Caco-2 (cell line): ENCODE results near the gene FLT4. TPM values are rescaled to one million over a fixed set of nuclear protein-coding genes. Genes with fewer than 3 reads are reported as not detected.
"Not testable (repeated sequence)": the region's sequence is repeated elsewhere in the genome, so short reads cannot be mapped to it uniquely, and the experiment has no call there.

Source experiments
- BruUV-seq: library from RNA; stranded (reverse); fragments of 400-500 nt; replicated peaks from 2 replicates; lab custom pipeline; 2021; lab: Mats Ljungman, UMichigan
- CTCF ChIA-PET: fragments of 300-600 bp; sonication (Branson Sonifier 250); formaldehyde crosslinking; loops from one replicate; lab custom pipeline; 2022; ENCODE audit warnings: antibody characterized with exemption; lab: Charles Lee
- POLR2A ChIA-PET: fragments of 300-600 bp; sonication (Branson Sonifier 250); formaldehyde crosslinking; loops from one replicate; lab custom pipeline; 2022; ENCODE audit warnings: antibody characterized with exemption; lab: Charles Lee
- DNase-seq, 2 experiments: peaks; one replicate each; pipeline versions ENCODE4 v3.0.0 to v3.0.0-alpha.2; 2020 to 2022
- H3K27me3 ChIP-seq: replicated peaks from 2 replicates; pipeline ENCODE4 v1.6.0; 2011; ENCODE audit warnings: low read length; ENCODE audit not compliant: control insufficient read depth, insufficient read depth
- H3K36me3 ChIP-seq: 2 replicates; pipeline ENCODE4 v1.5.1; 2011; ENCODE audit warnings: low read length; ENCODE audit not compliant: control insufficient read depth, insufficient read depth
- H3K4me1 ChIP-seq: fragments of 250-450 bp; sonication (Bioruptor Pico); 2 replicates; pipeline ENCODE4 v1.5.1; 2020; ENCODE audit warnings: mild to moderate bottlenecking
- H3K4me3 ChIP-seq: 2 replicates; pipeline ENCODE4 v1.5.1; 2011; ENCODE audit warnings: low read depth, mild to moderate bottlenecking, control low read depth, low read length
- H3K9me3 ChIP-seq: fragments of 250-450 bp; sonication (Bioruptor Pico); 2 replicates; pipeline ENCODE4 v1.5.1; 2020; ENCODE audit warnings: mild to moderate bottlenecking, moderate library complexity
- H3K27ac Mint-ChIP-seq: one replicate; pipeline ENCODE4 v1.8.0; 2022; ENCODE audit warnings: mixed read lengths; ENCODE audit not compliant: unreplicated experiment
- H3K27me3 Mint-ChIP-seq: one replicate; pipeline ENCODE4 v1.8.0; 2022; ENCODE audit warnings: mixed read lengths; ENCODE audit not compliant: insufficient read depth, unreplicated experiment
- H3K36me3 Mint-ChIP-seq: one replicate; pipeline ENCODE4 v1.8.0; 2022; ENCODE audit warnings: mild to moderate bottlenecking, mixed read lengths; ENCODE audit not compliant: insufficient read depth, unreplicated experiment
- H3K4me1 Mint-ChIP-seq: one replicate; pipeline ENCODE4 v1.8.0; 2022; ENCODE audit warnings: low read depth, mixed read lengths; ENCODE audit not compliant: unreplicated experiment
- H3K4me3 Mint-ChIP-seq: one replicate; pipeline ENCODE4 v1.8.0; 2022; ENCODE audit warnings: mild to moderate bottlenecking, moderate library complexity, mixed read lengths; ENCODE audit not compliant: unreplicated experiment
- H3K9me3 Mint-ChIP-seq: one replicate; pipeline ENCODE4 v1.8.0; 2022; ENCODE audit warnings: mixed read lengths; ENCODE audit not compliant: unreplicated experiment
- intact Hi-C: fragments of 100-400 bp; cut with micrococcal nuclease; formaldehyde crosslinking; loops from one replicate; pipeline ENCODE4 v1.10.0; 2022; ENCODE audit not compliant: unreplicated experiment
- total RNA-seq: library from RNA; stranded (reverse); gene quantifications from 2 replicates; pipeline ENCODE4 v1.2.3, GENCODE V29; 2022
- TF ChIP-seq, protein P1 (sequence below), 2 experiments: fragments of 200-600 bp in 1 of 2; IDR thresholded peaks; 1 replicate in 1 of 2; 2 replicates in 1 of 2; pipeline versions ENCODE4 v1.5.1 to v1.8.0; 2011 to 2022; ENCODE audit warnings: antibody characterized with exemption in 1 of 2, control low read depth in 1 of 2, inconsistent platforms in 1 of 2, low read depth in 1 of 2, low read length in 1 of 2, mild to moderate bottlenecking in 1 of 2, moderate library complexity in 1 of 2; ENCODE audit not compliant: insufficient read depth in 1 of 2, severe bottlenecking in 1 of 2, unreplicated experiment in 1 of 2

Gene FLT4
- total RNA-seq, 1 experiment from 2014 or later = not detected

DNA sequence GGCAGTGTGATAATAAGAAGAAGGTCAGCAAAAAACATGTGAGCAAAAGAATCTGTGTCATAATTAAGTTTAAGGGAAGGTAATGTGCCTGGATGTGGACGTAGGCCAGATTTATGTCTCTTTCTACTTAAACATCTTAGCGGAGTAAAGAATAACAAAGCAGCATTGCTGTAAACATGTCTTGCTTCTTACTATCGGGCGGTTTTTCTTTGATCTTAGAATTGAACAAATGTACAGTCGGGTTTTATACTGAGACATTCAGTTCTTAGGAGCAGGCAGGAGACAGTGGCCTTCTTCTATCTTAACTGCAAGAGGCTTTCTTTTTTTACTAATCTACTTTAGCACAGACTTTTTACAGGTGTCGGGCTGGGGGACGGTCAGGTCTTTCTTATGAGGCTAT is 40.4 kb upstream of the FLT4 start:
- TF ChIP-seq, protein P1, sequence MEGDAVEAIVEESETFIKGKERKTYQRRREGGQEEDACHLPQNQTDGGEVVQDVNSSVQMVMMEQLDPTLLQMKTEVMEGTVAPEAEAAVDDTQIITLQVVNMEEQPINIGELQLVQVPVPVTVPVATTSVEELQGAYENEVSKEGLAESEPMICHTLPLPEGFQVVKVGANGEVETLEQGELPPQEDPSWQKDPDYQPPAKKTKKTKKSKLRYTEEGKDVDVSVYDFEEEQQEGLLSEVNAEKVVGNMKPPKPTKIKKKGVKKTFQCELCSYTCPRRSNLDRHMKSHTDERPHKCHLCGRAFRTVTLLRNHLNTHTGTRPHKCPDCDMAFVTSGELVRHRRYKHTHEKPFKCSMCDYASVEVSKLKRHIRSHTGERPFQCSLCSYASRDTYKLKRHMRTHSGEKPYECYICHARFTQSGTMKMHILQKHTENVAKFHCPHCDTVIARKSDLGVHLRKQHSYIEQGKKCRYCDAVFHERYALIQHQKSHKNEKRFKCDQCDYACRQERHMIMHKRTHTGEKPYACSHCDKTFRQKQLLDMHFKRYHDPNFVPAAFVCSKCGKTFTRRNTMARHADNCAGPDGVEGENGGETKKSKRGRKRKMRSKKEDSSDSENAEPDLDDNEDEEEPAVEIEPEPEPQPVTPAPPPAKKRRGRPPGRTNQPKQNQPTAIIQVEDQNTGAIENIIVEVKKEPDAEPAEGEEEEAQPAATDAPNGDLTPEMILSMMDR (IDR thresholded peaks at IDR 0.05; ENCODE audit: insufficient read depth in 1 of 2, low read depth in 1 of 2, low read length in 1 of 2, severe bottlenecking in 1 of 2, unreplicated experiment in 1 of 2) = no peak
- H3K4me1 Mint-ChIP-seq = no peaks in the 10 kb centered on the region
- H3K4me1 ChIP-seq = no peaks in the 10 kb centered on the region
- intact Hi-C loops = no loop called here
- no peak overlapping the region for H3K27ac Mint-ChIP-seq
- ChIA-PET CTCF (no interaction called here), POLR2A (no interaction called here)
- H3K27me3 Mint-ChIP-seq = peaks cover 46% of the 10 kb centered on the region
- no peak overlapping the region for H3K4me3 ChIP-seq
- no peaks in the 10 kb centered on the region for H3K36me3 Mint-ChIP-seq
- no TSS peak for BruUV-seq
- no peak overlapping the region for H3K4me3 Mint-ChIP-seq
- DNase-seq = no peak
- no peaks in the 10 kb centered on the region for H3K9me3 Mint-ChIP-seq
- H3K9me3 ChIP-seq = no peaks in the 10 kb centered on the region
- H3K36me3 ChIP-seq = no peaks in the 10 kb centered on the region
- no peaks in the 10 kb centered on the region; the same call in 1 of the 2 replicates for H3K27me3 ChIP-seq

DNA sequence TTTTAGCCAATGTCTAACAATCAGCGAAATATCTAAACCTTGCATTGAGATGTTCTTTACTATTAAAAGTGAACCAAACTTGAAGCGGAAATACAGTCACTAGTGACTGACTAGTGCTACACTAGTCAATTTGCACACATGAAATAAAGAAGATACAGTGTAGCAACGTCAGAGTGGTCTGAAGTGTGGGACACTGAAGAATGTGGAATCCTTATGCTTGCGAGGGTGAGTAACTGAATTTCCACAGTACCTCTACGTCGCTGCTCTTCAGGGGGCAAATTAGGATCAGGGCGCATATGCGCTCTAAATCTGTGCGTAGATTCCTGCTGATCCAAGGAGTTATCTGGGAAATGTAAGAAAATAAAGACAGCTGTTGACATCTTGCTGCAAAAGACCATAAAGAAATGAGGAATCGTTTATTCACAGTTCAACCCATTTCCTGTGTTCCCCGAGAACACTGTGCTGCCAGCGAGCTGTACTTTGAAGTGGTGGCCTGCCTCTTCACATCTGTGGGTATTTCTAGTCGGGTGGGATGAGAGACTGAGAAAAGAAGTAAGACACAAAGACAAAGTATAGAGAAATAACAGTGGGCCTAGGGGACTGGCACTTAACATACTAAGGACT is 39.8 kb upstream of the FLT4 start:
- no peaks in the 10 kb centered on the region for H3K36me3 ChIP-seq
- H3K4me1 Mint-ChIP-seq = no peaks in the 10 kb centered on the region
- H3K4me3 Mint-ChIP-seq = no peak overlapping the region
- H3K27ac Mint-ChIP-seq = no peak overlapping the region
- TF ChIP-seq, protein P1 (IDR thresholded peaks at IDR 0.05; ENCODE audit: insufficient read depth in 1 of 2, low read depth in 1 of 2, low read length in 1 of 2, severe bottlenecking in 1 of 2, unreplicated experiment in 1 of 2) = no peak
- BruUV-seq = no TSS peak
- H3K9me3 Mint-ChIP-seq = no peaks in the 10 kb centered on the region
- H3K9me3 ChIP-seq = no peaks in the 10 kb centered on the region
- ChIA-PET CTCF (no interaction called here), POLR2A (no interaction called here)
- H3K27me3 ChIP-seq = no peaks in the 10 kb centered on the region; the same call in 1 of the 2 replicates
- no peak for DNase-seq
- H3K36me3 Mint-ChIP-seq = no peaks in the 10 kb centered on the region
- H3K27me3 Mint-ChIP-seq = peaks cover 47% of the 10 kb centered on the region
- H3K4me3 ChIP-seq = no peak overlapping the region
- H3K4me1 ChIP-seq = no peaks in the 10 kb centered on the region
- intact Hi-C loops = no loop called here

GRCh38 chr5:180688330-180689070 is 39.1 kb upstream of the FLT4 start:
- no peak overlapping the region for H3K4me3 Mint-ChIP-seq
- H3K9me3 ChIP-seq = no peaks in the 10 kb centered on the region
- no peak overlapping the region for H3K27ac Mint-ChIP-seq
- no peaks in the 10 kb centered on the region for H3K4me1 Mint-ChIP-seq
- no peak overlapping the region for H3K4me3 ChIP-seq
- TF ChIP-seq, protein P1 (IDR thresholded peaks at IDR 0.05; ENCODE audit: insufficient read depth in 1 of 2, low read depth in 1 of 2, low read length in 1 of 2, severe bottlenecking in 1 of 2, unreplicated experiment in 1 of 2) = no peak
- H3K27me3 ChIP-seq = no peaks in the 10 kb centered on the region; the same call in 1 of the 2 replicates
- no peaks in the 10 kb centered on the region for H3K36me3 ChIP-seq
- H3K9me3 Mint-ChIP-seq = no peaks in the 10 kb centered on the region
- POLR2A ChIA-PET = no interaction called here
- H3K27me3 Mint-ChIP-seq = peaks cover 47% of the 10 kb centered on the region
- no peaks in the 10 kb centered on the region for H3K4me1 ChIP-seq
- BruUV-seq = no TSS peak
- CTCF ChIA-PET = no interaction called here
- H3K36me3 Mint-ChIP-seq = no peaks in the 10 kb centered on the region
- intact Hi-C loops = no loop called here
- DNase-seq = no peak

DNA sequence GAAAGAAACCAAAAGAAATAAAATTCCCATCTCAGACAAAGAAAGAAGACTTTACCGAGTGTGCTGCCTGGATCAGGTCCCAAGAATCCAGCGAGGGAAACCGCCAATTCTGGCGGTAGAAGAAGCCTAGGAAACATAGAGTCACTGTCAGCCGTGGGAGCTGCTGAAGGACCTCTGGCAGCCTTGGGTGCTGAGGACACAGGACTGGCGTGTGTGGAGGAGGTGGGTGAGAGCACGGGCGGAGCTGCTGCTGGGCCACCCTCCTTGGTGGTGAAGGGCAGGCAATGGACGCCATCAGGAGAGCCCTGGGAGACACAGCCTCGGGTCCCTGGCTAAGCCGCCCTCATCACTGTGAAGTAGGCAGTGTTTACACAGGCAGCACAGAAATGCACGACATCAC is 37.4 kb upstream of the FLT4 start:
- H3K27me3 ChIP-seq, POLR2A ChIA-PET: not testable (repeated sequence)

More for the DNA sequence above, 37.4 kb upstream of the FLT4 start:
- H3K4me3 Mint-ChIP-seq, H3K9me3 ChIP-seq, H3K4me1 ChIP-seq, BruUV-seq, H3K36me3 Mint-ChIP-seq, H3K27ac Mint-ChIP-seq, H3K4me3 ChIP-seq, DNase-seq, CTCF ChIA-PET, H3K9me3 Mint-ChIP-seq, intact Hi-C loops, H3K36me3 ChIP-seq, H3K4me1 Mint-ChIP-seq: not testable (repeated sequence)
- peaks cover 42% of the 10 kb centered on the region for H3K27me3 Mint-ChIP-seq
